Measurements from ENCODE around the gene PITPNM1. TPM values are rescaled to one million over a fixed set of nuclear protein-coding genes. Genes with fewer than 3 reads are reported as not detected.
A peak's percentile ranks its signal among the peaks of the same experiment; 100 is the strongest.
"Not testable (repeated sequence)": the region's sequence is repeated elsewhere in the genome, so short reads cannot be mapped to it uniquely, and the experiment has no call there.

Gene PITPNM1
- total RNA-seq, 1 donor from 2014 or later = 36.6 TPM

DNA sequence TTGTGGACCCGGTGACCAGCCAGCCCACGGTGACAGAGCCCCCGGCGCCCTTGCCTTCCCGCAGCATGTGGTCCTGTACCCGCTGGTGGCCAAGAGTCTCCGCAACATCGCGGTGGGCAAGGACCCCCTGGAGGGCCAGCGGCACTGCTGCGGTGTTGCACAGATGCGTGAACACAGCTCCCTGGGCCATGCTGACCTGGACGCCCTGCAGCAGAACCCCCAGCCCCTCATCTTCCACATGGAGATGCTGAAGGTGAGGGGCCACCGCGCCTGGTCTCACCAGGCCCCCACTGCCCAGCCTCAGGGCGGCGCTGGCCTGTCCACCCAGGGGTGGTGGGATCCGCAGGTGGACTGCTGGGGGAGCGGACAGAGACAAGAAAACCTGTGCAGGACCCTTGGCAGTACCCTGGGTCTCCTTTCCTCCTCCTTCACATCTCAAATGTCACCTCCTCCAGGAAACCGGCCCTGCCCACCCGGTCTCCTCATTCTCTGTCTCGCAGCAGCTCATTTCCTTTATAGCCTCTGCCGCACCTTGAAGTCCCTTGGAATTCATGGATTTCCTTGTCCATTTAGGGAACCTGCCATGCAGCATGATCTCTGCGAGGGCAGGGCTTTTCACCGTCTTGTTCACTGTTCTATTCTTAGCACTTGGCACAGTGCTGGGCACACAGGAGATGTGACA, 15.8 kb downstream of the PITPNM1 start:
- peaks cover 66% of the 10 kb centered on the region for H3K36me3 ChIP-seq
- no peak overlapping the region for H3K4me3 ChIP-seq
- DNase-seq = no peak
- H3K27me3 ChIP-seq (ENCODE audit: low read depth) = no peaks in the 10 kb centered on the region
- intact Hi-C loops (cut with micrococcal nuclease) = no loop called here
- TF ChIP-seq, protein P1, sequence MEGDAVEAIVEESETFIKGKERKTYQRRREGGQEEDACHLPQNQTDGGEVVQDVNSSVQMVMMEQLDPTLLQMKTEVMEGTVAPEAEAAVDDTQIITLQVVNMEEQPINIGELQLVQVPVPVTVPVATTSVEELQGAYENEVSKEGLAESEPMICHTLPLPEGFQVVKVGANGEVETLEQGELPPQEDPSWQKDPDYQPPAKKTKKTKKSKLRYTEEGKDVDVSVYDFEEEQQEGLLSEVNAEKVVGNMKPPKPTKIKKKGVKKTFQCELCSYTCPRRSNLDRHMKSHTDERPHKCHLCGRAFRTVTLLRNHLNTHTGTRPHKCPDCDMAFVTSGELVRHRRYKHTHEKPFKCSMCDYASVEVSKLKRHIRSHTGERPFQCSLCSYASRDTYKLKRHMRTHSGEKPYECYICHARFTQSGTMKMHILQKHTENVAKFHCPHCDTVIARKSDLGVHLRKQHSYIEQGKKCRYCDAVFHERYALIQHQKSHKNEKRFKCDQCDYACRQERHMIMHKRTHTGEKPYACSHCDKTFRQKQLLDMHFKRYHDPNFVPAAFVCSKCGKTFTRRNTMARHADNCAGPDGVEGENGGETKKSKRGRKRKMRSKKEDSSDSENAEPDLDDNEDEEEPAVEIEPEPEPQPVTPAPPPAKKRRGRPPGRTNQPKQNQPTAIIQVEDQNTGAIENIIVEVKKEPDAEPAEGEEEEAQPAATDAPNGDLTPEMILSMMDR (IDR thresholded peaks at IDR 0.05; ENCODE audit: borderline replicate concordance) = no peak
- peaks cover 27% of the 10 kb centered on the region for H3K4me1 ChIP-seq
- H3K9me3 ChIP-seq (replicated peaks) = no peaks in the 10 kb centered on the region
- no peak overlapping the region for H3K27ac ChIP-seq (replicated peaks)

DNA sequence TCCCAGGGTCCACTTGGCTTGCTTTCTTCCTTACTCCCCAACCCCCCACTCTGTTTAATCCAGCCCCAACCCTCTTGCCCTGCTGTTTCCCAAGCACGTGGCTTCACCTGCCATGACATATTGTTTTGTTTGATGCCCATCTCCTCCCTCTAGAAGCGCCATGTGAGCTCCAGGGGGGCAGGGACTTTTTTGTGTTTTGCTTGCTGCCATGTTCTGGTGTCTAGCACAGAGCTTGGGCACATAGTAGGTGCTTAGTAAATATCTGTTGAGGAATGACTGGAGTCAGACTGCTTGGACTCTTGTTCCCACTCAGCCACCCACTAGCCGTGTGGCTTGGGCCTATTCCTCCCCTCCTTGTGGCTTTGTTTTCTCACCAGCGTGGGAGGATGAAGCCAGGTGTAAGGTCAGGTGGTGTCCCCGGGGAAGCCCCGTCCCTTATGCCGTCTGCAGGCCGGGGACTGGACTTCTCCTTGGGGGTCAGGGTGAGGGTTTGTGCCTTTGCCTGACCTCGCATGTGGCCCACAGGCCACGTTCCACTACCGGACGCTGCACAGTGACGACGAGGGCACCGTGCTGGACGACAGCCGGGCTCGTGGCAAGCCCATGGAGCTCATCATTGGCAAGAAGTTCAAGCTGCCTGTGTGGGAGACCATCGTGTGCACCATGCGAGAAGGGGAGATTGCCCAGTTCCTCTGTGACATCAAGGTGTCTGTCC, 18.5 kb downstream of the PITPNM1 start:
- no peak overlapping the region for H3K4me3 ChIP-seq
- no peak for DNase-seq
- H3K27ac ChIP-seq (replicated peaks) = no peak overlapping the region
- no peaks in the 10 kb centered on the region for H3K9me3 ChIP-seq (replicated peaks)
- peaks cover 39% of the 10 kb centered on the region for H3K36me3 ChIP-seq
- H3K27me3 ChIP-seq (ENCODE audit: low read depth) = no peaks in the 10 kb centered on the region
- H3K4me1 ChIP-seq = peaks cover 43% of the 10 kb centered on the region
- intact Hi-C loops (cut with micrococcal nuclease) = no loop called here
- TF ChIP-seq, protein P1 (IDR thresholded peaks at IDR 0.05; ENCODE audit: borderline replicate concordance) = no peak

DNA sequence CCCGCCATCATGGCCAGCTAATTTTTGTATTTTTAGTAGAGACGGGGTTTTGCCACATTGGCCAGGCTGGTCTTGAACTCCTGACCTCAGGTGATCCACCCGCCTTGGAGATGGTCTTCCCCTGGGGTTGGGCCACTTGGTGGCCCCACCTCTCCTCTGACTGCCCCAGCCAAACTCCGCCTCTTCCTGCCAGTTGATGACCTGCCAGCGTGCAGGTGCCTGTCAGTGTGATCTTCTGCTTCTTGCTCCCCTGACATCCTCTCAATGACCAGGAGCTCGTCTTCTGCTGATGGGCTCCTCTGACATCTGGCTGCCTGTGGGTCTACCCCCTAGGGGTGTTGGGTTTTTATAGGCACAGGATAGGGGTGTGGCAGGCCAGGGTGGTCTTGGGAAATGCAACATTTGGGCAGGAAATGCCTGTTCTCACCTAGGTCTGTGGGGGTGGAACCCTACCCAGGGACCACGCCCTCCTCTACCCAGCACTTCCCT, 19.2 kb downstream of the PITPNM1 start:
- H3K27ac ChIP-seq (replicated peaks); intact Hi-C loops (cut with micrococcal nuclease); H3K4me3 ChIP-seq; H3K27me3 ChIP-seq (ENCODE audit: low read depth); H3K9me3 ChIP-seq (replicated peaks); DNase-seq: not testable (repeated sequence)
- H3K36me3 ChIP-seq = peaks cover 33% of the 10 kb centered on the region
- H3K4me1 ChIP-seq = peaks cover 43% of the 10 kb centered on the region

DNA sequence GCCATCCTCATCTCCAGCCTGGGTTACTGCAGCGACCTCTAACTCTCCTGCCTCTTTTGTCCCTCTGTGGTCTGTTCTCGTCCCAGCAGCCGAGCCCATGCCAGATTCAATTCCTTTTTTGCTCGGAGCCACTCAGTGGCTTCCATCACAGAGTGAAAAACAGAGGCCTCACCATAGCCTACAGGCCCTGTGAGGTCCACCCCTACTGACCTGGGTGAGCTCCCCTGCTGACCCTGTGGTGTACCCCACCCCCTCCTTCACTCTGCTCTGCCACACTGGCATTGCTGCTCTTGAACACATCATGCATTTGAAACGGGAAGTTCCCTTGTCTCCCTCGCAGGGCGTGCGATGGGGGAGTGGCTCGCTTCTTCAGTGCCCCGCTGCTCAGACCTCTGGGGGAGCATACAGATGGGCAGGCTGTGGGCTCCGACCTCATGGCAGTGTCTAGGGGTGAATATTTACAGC, 20.3 kb downstream of the PITPNM1 start:
- H3K36me3 ChIP-seq = peaks cover 23% of the 10 kb centered on the region
- H3K4me3 ChIP-seq = no peak overlapping the region
- TF ChIP-seq, protein P1 (IDR thresholded peaks at IDR 0.05; ENCODE audit: borderline replicate concordance) = no peak
- DNase-seq = no peak
- no peaks in the 10 kb centered on the region for H3K27me3 ChIP-seq (ENCODE audit: low read depth)
- H3K4me1 ChIP-seq = peaks cover 43% of the 10 kb centered on the region
- intact Hi-C loops (cut with micrococcal nuclease) = no loop called here
- H3K9me3 ChIP-seq (replicated peaks) = no peaks in the 10 kb centered on the region
- H3K27ac ChIP-seq (replicated peaks) = no peak overlapping the region

DNA sequence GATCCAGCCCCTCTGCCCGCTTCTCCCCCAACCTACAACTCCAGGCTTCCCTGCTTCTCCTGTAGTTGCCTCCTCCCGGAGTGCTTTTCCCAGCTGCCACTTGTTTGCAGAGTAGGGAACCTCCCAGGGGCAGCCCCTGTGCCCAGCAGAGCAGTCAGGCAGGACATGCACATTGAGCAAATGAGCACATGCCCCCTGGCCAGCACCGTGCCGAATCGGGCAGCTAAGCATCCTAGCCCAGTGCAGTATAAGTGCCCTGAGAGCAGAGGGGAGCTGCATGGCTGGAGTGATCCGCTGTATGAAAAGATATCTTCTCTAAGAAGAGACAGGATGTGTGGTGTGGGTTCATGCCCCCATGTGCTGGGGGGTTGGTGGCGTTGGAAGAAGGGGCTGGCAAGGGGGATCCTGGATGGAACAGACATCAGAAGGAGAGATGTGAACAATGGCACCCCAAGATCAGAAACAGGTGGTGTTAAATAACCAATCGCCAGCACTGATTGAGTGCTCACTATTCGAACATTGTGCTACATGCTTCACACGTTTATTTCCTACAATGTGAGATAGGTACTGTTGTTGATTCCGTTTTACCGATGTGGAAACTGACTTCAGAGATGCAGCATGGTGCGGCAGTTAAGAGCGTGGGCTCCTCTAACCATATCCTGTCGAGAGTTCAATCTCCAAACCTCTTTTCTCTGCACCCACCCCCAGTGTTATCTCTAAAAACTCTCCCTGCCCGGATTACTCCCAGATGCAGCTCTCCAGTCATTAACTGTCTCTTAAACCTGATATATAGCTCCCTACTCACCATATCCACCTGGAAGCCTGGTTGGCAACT, 21.1 kb downstream of the PITPNM1 start:
- Histone ChIP-seq H3K27ac (replicated peaks) (peak overlapping the region; percentile 85), H3K36me3 (peaks cover 16% of the 10 kb centered on the region), H3K27me3 (ENCODE audit: low read depth) (peaks cover 3% of the 10 kb centered on the region), H3K9me3 (replicated peaks) (no peaks in the 10 kb centered on the region), H3K4me1 (peaks cover 38% of the 10 kb centered on the region), H3K4me3 (peak overlapping the region; percentile 68)
- TF ChIP-seq, protein P1 (IDR thresholded peaks at IDR 0.05; ENCODE audit: borderline replicate concordance) = no peak
- intact Hi-C loops (cut with micrococcal nuclease) = no loop called here
- DNase-seq = no peak

All from left ventricle myocardium inferior (tissue), 1 donor.